Ovary (tissue), 3 donors: ENCODE measurements around the gene CACNA1F.

ENCODE experiments used
- POLR2A ChIP-seq: fragments of 450-650 bp; IDR thresholded peaks from one replicate; pipeline ENCODE4 v1.6.1; 2017; ENCODE audit warnings: antibody characterized with exemption, mild to moderate bottlenecking, moderate library complexity
- TF ChIP-seq, protein P1 (sequence below), 3 donors: fragments of 450-650 bp in 2 of 3; fragments of 200-600 bp in 1 of 3; IDR thresholded peaks; one replicate each; pipeline versions ENCODE4 v1.5.1 to v1.8.0; 2016 to 2022; ENCODE audit warnings: antibody characterized with exemption in 3 of 3, mild to moderate bottlenecking in 1 of 3
- donor health status: DM: no; HTN: no; CAD: no.

GRCh38 chrX:49206543-49206942 is 26.6 kb downstream of the CACNA1F start:
- TF ChIP-seq, protein P1, sequence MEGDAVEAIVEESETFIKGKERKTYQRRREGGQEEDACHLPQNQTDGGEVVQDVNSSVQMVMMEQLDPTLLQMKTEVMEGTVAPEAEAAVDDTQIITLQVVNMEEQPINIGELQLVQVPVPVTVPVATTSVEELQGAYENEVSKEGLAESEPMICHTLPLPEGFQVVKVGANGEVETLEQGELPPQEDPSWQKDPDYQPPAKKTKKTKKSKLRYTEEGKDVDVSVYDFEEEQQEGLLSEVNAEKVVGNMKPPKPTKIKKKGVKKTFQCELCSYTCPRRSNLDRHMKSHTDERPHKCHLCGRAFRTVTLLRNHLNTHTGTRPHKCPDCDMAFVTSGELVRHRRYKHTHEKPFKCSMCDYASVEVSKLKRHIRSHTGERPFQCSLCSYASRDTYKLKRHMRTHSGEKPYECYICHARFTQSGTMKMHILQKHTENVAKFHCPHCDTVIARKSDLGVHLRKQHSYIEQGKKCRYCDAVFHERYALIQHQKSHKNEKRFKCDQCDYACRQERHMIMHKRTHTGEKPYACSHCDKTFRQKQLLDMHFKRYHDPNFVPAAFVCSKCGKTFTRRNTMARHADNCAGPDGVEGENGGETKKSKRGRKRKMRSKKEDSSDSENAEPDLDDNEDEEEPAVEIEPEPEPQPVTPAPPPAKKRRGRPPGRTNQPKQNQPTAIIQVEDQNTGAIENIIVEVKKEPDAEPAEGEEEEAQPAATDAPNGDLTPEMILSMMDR (IDR thresholded peaks at IDR 0.05): no peak
- no peak for TF ChIP-seq POLR2A
